Measurements from ENCODE around the gene SLC2A1. TPM values are rescaled to one million over a fixed set of nuclear protein-coding genes. Genes with fewer than 3 reads are reported as not detected.

Gene SLC2A1
- total and polyA plus RNA-seq, 2 of the 13 experiments (the other 11 are each of a cell fraction or from before 2014, with no cell fraction given), result 125 to 423 TPM

- TF ChIP-seq PRPF4 (IDR thresholded peaks at IDR 0.05; ENCODE audit: low read depth, low read length, poor library complexity, severe bottlenecking), result no peak
- TF ChIP-seq BATF2 (CRISPR knock-in tag; IDR thresholded peaks at IDR 0.05), result peak; percentile 82
- peak; percentile 47; the same call in 1 of the 2 replicates for TF ChIP-seq CSRNP1 (CRISPR knock-in tag; IDR thresholded peaks at IDR 0.05)
- TF ChIP-seq TAF1 (CRISPR knock-in tag; IDR thresholded peaks at IDR 0.05), result peak; percentile 60; the same call in 1 of the 2 replicates
- TF ChIP-seq ZNF256 (CRISPR knock-in tag; conservative IDR thresholded peaks at IDR 0.05), result 0 out of 2 replicates have a peak, but pooled peaks have one; percentile 26
- TF ChIP-seq PITX1 (CRISPR knock-in tag; IDR thresholded peaks at IDR 0.05), result 0 out of 2 replicates have a peak, but pooled peaks have one; percentile 55
- TF ChIP-seq ZNF580 (CRISPR knock-in tag; IDR thresholded peaks at IDR 0.05; ENCODE audit: borderline replicate concordance, low read depth), result peak; percentile 69; the same call in 1 of the 2 replicates
- no peak for TF ChIP-seq ZNF678 (CRISPR knock-in tag; IDR thresholded peaks at IDR 0.05)
- 0 out of 2 replicates have a peak, but pooled peaks have one; percentile 40 for TF ChIP-seq ARID2 (CRISPR knock-in tag; IDR thresholded peaks at IDR 0.05; ENCODE audit: borderline replicate concordance)
- peak; percentile 66; the same call in 1 of the 2 replicates for TF ChIP-seq ZNF761 (CRISPR knock-in tag; conservative IDR thresholded peaks at IDR 0.05)
- no peak for TF ChIP-seq KLF13 (CRISPR knock-in tag; IDR thresholded peaks at IDR 0.05)
- TF ChIP-seq AFF4 (CRISPR knock-in tag; IDR thresholded peaks at IDR 0.05), result peak; percentile 80
- no peak for TF ChIP-seq EP300 (IDR thresholded peaks at IDR 0.05; ENCODE audit: low read depth in 2 of 2, low read length in 2 of 2)
- TF ChIP-seq EP300 (CRISPR knock-in tag; IDR thresholded peaks at IDR 0.05; ENCODE audit: borderline replicate concordance), result peak; percentile 48; the same call in 1 of the 2 replicates
- peak; percentile 59 for TF ChIP-seq TAF15 (IDR thresholded peaks at IDR 0.05; ENCODE audit: low read depth, low read length, poor library complexity, severe bottlenecking)
- peak; percentile 19; the same call in 1 of the 2 replicates for TF ChIP-seq FOXJ3 (CRISPR knock-in tag; IDR thresholded peaks at IDR 0.05; ENCODE audit: borderline replicate concordance)
- no peak for TF ChIP-seq ZFP36L2 (CRISPR knock-in tag; IDR thresholded peaks at IDR 0.05)
- peak; percentile 81 for TF ChIP-seq RBFOX2 (IDR thresholded peaks at IDR 0.05; ENCODE audit: low read depth, low read length)
- TF ChIP-seq ZNF740 (CRISPR knock-in tag; IDR thresholded peaks at IDR 0.05), result no peak
- TF ChIP-seq ONECUT2 (CRISPR knock-in tag; IDR thresholded peaks at IDR 0.05), result no peak
Observed at GRCh38 chr1:42924082-42924850, 34.4 kb downstream of the SLC2A1 start (continued).
